BE2C (cell line): ENCODE data around the gene HIF1AN.
A peak's percentile ranks its signal among the peaks of the same experiment; 100 is the strongest.

Experiments
- DNase-seq: peaks from one replicate; pipeline ENCODE4 v3.0.0-alpha.2; 2020
- H3K27me3 ChIP-seq: fragments of 250-450 bp; sonication (Bioruptor Pico); 2 replicates; pipeline ENCODE4 v1.5.1; 2020; ENCODE audit warnings: mild to moderate bottlenecking
- H3K36me3 ChIP-seq: fragments of 250-450 bp; sonication (Bioruptor Pico); 2 replicates; pipeline ENCODE4 v1.5.1; 2020; ENCODE audit warnings: mild to moderate bottlenecking
- H3K4me1 ChIP-seq: fragments of 250-450 bp; sonication (Bioruptor Pico); 2 replicates; pipeline ENCODE4 v1.5.1; 2020
- H3K4me3 ChIP-seq: 2 replicates; pipeline ENCODE4 v1.5.1; 2011; ENCODE audit warnings: low read depth, low read length
- H3K9me3 ChIP-seq: fragments of 250-450 bp; sonication (Bioruptor Pico); 2 replicates; pipeline ENCODE4 v1.5.1; 2020
- TF ChIP-seq, protein P1 (sequence below): IDR thresholded peaks from 2 replicates; pipeline ENCODE4 v1.5.1; 2012; ENCODE audit warnings: mild to moderate bottlenecking, low read depth, low read length

Gene HIF1AN

DNA sequence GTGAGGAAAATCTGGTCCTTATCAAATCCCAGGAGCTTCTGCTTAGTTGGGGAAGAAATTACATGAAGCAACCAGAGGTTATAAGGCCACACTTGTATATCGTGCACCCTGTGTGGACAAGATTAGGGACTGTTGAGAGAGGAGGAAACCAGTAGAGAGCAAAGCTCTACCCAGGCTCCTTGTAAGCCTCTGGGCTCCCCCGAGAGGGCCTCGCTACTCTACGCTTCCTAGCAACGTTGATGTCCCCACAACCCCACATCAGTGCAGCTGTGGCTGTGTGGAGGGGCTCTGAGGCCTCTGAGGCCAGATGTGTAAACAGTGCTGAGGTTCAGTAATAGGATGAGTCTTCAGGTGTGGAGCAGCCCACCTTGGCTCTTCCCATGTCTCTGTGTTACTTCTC, 16.0 kb downstream of the HIF1AN start:
- Histone ChIP-seq H3K4me3 (no peak overlapping the region), H3K27me3 (no peaks in the 10 kb centered on the region), H3K9me3 (no peaks in the 10 kb centered on the region), H3K36me3 (peaks cover 15% of the 10 kb centered on the region), H3K4me1 (no peaks in the 10 kb centered on the region)
- TF ChIP-seq, protein P1, sequence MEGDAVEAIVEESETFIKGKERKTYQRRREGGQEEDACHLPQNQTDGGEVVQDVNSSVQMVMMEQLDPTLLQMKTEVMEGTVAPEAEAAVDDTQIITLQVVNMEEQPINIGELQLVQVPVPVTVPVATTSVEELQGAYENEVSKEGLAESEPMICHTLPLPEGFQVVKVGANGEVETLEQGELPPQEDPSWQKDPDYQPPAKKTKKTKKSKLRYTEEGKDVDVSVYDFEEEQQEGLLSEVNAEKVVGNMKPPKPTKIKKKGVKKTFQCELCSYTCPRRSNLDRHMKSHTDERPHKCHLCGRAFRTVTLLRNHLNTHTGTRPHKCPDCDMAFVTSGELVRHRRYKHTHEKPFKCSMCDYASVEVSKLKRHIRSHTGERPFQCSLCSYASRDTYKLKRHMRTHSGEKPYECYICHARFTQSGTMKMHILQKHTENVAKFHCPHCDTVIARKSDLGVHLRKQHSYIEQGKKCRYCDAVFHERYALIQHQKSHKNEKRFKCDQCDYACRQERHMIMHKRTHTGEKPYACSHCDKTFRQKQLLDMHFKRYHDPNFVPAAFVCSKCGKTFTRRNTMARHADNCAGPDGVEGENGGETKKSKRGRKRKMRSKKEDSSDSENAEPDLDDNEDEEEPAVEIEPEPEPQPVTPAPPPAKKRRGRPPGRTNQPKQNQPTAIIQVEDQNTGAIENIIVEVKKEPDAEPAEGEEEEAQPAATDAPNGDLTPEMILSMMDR, result no peak
- no peak for DNase-seq

DNA sequence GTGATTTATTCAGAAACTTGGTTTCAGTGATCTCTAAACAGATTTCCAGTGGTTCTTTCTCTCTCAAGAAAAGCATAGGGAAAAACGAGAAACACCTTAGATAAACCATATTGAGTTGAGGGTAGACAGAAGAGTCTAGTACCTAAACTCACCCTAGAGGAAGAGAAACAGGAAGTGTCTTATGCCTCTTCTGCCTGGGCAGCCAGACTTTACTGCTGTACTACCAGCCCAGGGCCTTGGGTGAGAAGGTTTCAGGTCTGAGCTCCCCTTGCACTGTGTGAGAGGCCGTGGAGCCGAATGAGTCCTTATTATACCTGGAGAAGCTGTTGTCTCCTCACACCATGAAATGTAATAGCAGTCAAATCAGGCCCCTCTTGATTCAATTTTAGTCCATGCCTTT, 18.2 kb downstream of the HIF1AN start:
- Histone ChIP-seq H3K27me3 (no peaks in the 10 kb centered on the region), H3K36me3 (no peaks in the 10 kb centered on the region), H3K4me3 (no peak overlapping the region), H3K9me3 (no peaks in the 10 kb centered on the region), H3K4me1 (no peaks in the 10 kb centered on the region)
- no peak for DNase-seq
- TF ChIP-seq, protein P1, result no peak

DNA sequence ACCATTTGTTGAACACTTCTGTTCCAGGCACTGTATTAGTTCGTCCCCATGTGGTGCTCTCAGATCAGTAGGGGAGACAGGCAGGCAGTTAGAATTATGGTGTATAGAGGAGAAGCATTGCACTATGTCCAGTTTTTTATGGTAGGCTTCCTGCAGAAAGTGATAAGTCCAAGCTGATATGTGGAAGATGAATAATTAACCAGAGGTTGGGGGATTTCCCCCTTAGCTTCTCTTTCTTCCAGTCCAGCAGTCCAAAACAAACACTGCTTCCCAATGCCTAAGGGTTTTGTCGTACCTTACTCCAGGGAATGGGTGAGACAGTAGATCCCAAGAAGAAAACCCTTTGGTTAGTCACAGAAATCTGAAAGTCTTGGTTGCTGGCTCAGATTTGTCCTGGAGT, 19.2 kb downstream of the HIF1AN start:
- Histone ChIP-seq H3K4me3 (no peak overlapping the region), H3K9me3 (no peaks in the 10 kb centered on the region), H3K4me1 (no peaks in the 10 kb centered on the region), H3K36me3 (no peaks in the 10 kb centered on the region), H3K27me3 (no peaks in the 10 kb centered on the region)
- TF ChIP-seq, protein P1, result no peak
- no peak for DNase-seq

DNA sequence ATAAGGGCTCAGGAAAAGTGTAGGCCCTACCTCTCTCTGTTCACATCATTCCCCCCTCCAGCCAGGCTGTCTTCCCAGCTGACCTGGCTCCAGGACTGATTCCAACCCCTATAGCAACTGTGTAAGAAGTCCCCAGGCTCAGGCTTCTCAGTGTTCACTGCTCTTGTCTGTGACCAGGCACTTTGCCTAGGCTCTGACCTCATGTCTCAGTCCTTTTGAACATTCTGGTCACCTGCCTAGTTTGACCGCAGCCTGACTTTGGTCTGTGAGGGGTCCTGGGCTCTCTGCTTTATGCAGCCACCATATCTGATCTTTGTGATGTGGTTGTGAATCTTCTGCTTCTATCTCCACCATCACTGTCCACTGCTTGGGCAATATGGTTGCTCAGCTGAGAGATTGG, 24.5 kb downstream of the HIF1AN start:
- H3K9me3 ChIP-seq, result no peaks in the 10 kb centered on the region
- H3K36me3 ChIP-seq, result no peaks in the 10 kb centered on the region
- peaks cover 6% of the 10 kb centered on the region; the same call in 1 of the 2 replicates for H3K27me3 ChIP-seq
- H3K4me3 ChIP-seq, result no peak overlapping the region
- no peaks in the 10 kb centered on the region for H3K4me1 ChIP-seq
- DNase-seq, result no peak
- TF ChIP-seq, protein P1, result no peak

DNA sequence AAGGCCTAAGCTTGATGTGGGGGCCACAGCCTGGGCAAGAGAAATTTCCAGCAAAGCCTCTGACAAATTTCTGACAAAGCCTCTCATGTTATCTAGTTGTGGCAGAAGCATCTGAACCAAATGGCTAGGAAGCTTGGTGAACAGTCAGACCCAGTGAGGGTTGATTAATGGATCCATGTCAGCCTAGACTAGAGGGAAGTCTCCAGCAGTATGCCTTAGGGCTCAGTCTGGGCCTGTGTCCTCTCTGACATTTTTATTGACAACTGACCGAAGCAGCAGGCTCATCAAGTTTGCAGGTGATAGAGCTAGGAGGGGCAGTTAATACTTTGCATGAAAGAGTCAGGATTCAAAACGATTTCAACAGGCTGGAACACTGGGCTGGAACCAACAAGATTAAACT, 25.3 kb downstream of the HIF1AN start:
- Histone ChIP-seq H3K9me3 (no peaks in the 10 kb centered on the region), H3K4me1 (no peaks in the 10 kb centered on the region), H3K36me3 (no peaks in the 10 kb centered on the region), H3K27me3 (peaks cover 6% of the 10 kb centered on the region; the same call in 1 of the 2 replicates), H3K4me3 (no peak overlapping the region)
- TF ChIP-seq, protein P1, result no peak
- DNase-seq, result no peak

DNA sequence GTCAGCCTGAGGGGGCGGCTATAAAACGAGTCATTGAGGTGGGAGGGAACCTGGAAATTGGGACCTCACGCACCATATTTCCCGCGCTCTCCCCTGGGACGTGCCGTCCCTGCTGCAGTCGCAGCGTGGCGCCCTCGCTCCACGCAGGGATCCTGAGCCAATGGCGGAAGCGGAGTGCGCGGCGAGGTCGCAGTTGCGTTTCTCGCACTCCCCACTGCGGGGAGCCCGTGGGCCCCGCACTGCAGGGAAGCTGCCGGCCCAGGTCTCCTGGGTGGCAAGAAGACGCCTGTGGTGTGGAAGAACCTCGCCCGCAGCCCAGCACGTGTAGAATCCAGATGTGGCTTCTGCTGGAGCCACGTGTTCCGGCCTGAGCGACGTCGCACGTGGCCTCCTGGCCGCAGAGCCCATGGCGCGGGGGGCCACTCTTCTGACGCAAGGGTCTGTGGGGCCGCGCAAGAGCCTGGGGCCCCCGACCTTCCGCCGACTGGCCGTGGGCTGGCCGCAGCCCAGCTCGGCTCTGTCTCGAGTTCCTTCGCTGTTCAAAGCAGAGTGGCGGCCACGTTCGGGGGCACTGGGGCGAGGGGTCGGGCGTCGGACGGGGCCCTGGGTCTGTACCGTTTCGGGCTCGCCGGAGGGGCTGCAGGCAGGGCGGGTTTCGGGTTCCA, 26.4 kb downstream of the HIF1AN start:
- no peaks in the 10 kb centered on the region for H3K4me1 ChIP-seq
- no peaks in the 10 kb centered on the region for H3K36me3 ChIP-seq
- DNase-seq, result peak; percentile 89
- no peaks in the 10 kb centered on the region for H3K9me3 ChIP-seq
- H3K27me3 ChIP-seq, result peaks cover 6% of the 10 kb centered on the region; the same call in 1 of the 2 replicates
- no peak overlapping the region for H3K4me3 ChIP-seq
- TF ChIP-seq, protein P1, result peak; percentile 99
